HG02981 (cell line): ENCODE results near the gene ULBP3.

Source experiments
- ATAC-seq: cut with Tn5 transposase; IDR thresholded peaks from one replicate; pipeline ENCODE4 v1.9.1; 2021; ENCODE audit warnings: mild to moderate bottlenecking, moderate library complexity; ENCODE audit not compliant: unreplicated experiment

ULBP3 gene

GRCh38 chr6:150068720-150069648, at the start of gene ULBP3:
ULBP3 (minus strand) TSS chr6:150069121; CDS start chr6:150069066, 55 bp downstream.
- peak; percentile 80 for ATAC-seq

- no peak for ATAC-seq
Measured at GRCh38 chr6:150118627-150119026, 49.7 kb upstream of the ULBP3 start.

- no peak for ATAC-seq
Measured at GRCh38 chr6:150118203-150118602, 49.3 kb upstream of the ULBP3 start.

- no peak for ATAC-seq
Measured at GRCh38 chr6:150116200-150116800, 47.4 kb upstream of the ULBP3 start.

- no peak for ATAC-seq
Measured at GRCh38 chr6:150115769-150116168, 46.8 kb upstream of the ULBP3 start.

GRCh38 chr6:150112233-150112632, 43.3 kb upstream of the ULBP3 start:
- no peak for ATAC-seq

- no peak for ATAC-seq
Measured at GRCh38 chr6:150102750-150103270, 33.9 kb upstream of the ULBP3 start.

- ATAC-seq = no peak
Measured at GRCh38 chr6:150100745-150101144, 31.8 kb upstream of the ULBP3 start.

- no peak for ATAC-seq
Measured at GRCh38 chr6:150099953-150100352, 31.0 kb upstream of the ULBP3 start.

- ATAC-seq = no peak
Measured at GRCh38 chr6:150099546-150099945, 30.6 kb upstream of the ULBP3 start.

- ATAC-seq = no peak
Measured at GRCh38 chr6:150098155-150098554, 29.2 kb upstream of the ULBP3 start.

- no peak for ATAC-seq
Measured at GRCh38 chr6:150093397-150093796, 24.5 kb upstream of the ULBP3 start.

- no peak for ATAC-seq
Measured at GRCh38 chr6:150091476-150091875, 22.6 kb upstream of the ULBP3 start.

- no peak for ATAC-seq
Measured at GRCh38 chr6:150090328-150090727, 21.4 kb upstream of the ULBP3 start.

GRCh38 chr6:150088481-150089154, 19.7 kb upstream of the ULBP3 start:
- no peak for ATAC-seq

GRCh38 chr6:150087336-150087735, 18.4 kb upstream of the ULBP3 start:
- no peak for ATAC-seq

GRCh38 chr6:150086026-150086425, 17.1 kb upstream of the ULBP3 start:
- ATAC-seq = no peak

GRCh38 chr6:150084426-150084825, 15.5 kb upstream of the ULBP3 start:
- no peak for ATAC-seq

GRCh38 chr6:150083839-150084238, 14.9 kb upstream of the ULBP3 start:
- ATAC-seq = no peak

GRCh38 chr6:150081702-150082101, 12.8 kb upstream of the ULBP3 start:
- no peak for ATAC-seq

GRCh38 chr6:150079604-150080003, 10.7 kb upstream of the ULBP3 start:
- ATAC-seq = no peak
